Cardiac muscle cell (in vitro differentiated cells and primary cell): ENCODE measurements around the gene MXD1. TPM values are rescaled to one million over a fixed set of nuclear protein-coding genes. Genes with fewer than 3 reads are reported as not detected.
"Not testable (repeated sequence)": the region's sequence is repeated elsewhere in the genome, so short reads cannot be mapped to it uniquely, and the experiment has no call there.

Source experiments
- DNase-seq, 2 donors: peaks; one replicate each; pipeline versions ENCODE4 v3.0.0 to v3.0.0-alpha.2; 2010 to 2017; ENCODE audit warnings: low read depth in 1 of 2, low spot score in 1 of 2
- H3K27ac ChIP-seq: fragments of 200-600 bp; sonication (generic); 2 replicates; pipeline ENCODE4 v1.5.1; 2016
- H3K27me3 ChIP-seq: fragments of 200-600 bp; sonication (generic); 2 replicates; pipeline ENCODE4 v1.6.0; 2016; ENCODE audit warnings: control low read depth
- H3K36me3 ChIP-seq: fragments of 200-600 bp; sonication (generic); 2 replicates; pipeline ENCODE4 v1.5.1; 2016; ENCODE audit warnings: control low read depth
- H3K4me1 ChIP-seq: fragments of 200-600 bp; sonication (generic); 2 replicates; pipeline ENCODE4 v1.8.1; 2017; ENCODE audit warnings: low read depth, mild to moderate bottlenecking, mixed run types
- H3K4me3 ChIP-seq: fragments of 200-600 bp; sonication (generic); 2 replicates; pipeline ENCODE4 v1.5.1; 2016; ENCODE audit warnings: mild to moderate bottlenecking
- H3K9me3 ChIP-seq: fragments of 200-600 bp; sonication (generic); 2 replicates; pipeline ENCODE4 v1.5.1; 2017; ENCODE audit warnings: low read depth, mild to moderate bottlenecking, control low read depth
- CTCF ChIP-seq: IDR thresholded peaks from 2 replicates; pipeline ENCODE4 v1.5.1; 2012; ENCODE audit warnings: low read depth, mild to moderate bottlenecking, low read length
- polyA plus RNA-seq: library from polyadenylated mRNA; unstranded; fragments of >200 nt; fragmentation: Nextera tagmentation; extraction: Ambion mirVana; gene quantifications from 2 replicates; pipeline ENCODE4 v1.2.1, GENCODE V29; 2016
- total RNA-seq: library from RNA; depleted of rRNA; stranded (reverse); fragments of >200 nt; gene quantifications from 2 replicates; pipeline ENCODE4 v1.2.3, GENCODE V29; 2016

Gene MXD1
- total and polyA plus RNA-seq, 2 experiments from 2014 or later: 3.6 to 6.5 TPM

GRCh38 chr2:69946351-69947324 is 31.7 kb downstream of the MXD1 start:
- Histone ChIP-seq H3K4me1 (no peaks in the 10 kb centered on the region), H3K9me3 (no peaks in the 10 kb centered on the region), H3K27ac (no peak overlapping the region), H3K36me3 (peaks cover 3% of the 10 kb centered on the region), H3K27me3 (no peaks in the 10 kb centered on the region), H3K4me3 (no peak overlapping the region)
- no peak for TF ChIP-seq CTCF
- DNase-seq: peak in 1 of 2 donors; percentile 42

DNA sequence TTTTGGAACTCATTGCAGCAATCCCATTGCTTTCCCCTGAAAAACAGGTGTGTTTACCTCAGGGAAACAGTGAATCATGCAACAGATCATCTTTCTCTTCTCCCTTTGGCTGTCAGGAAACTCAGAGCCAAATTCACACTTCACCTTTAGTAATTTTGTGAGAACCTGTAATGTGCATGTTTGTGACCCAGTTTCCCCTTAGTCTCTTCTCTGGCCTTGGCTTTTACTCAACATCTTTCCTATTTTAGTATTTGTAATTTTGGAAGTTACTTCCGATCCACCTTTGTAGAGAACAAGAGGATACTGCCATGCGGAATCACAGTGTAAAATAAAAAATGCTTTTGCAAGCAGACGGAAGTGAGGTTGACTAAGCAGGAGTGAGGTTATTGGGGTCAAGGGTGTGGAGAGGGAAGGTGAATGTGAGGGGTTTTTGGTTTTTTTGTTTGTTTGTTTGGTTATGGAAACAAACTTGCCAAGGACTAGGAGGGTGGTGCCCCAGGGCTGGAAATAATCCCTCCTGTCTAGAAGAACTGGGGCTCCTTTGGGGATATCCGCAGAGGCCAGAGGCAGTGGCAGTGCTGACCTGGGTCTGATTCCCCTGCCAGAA is 32.5 kb downstream of the MXD1 start:
- H3K9me3 ChIP-seq: no peaks in the 10 kb centered on the region
- no peak overlapping the region for H3K4me3 ChIP-seq
- DNase-seq: no peak
- no peak for TF ChIP-seq CTCF
- H3K4me1 ChIP-seq: no peaks in the 10 kb centered on the region
- H3K36me3 ChIP-seq: peaks cover 3% of the 10 kb centered on the region
- H3K27me3 ChIP-seq: no peaks in the 10 kb centered on the region
- H3K27ac ChIP-seq: no peak overlapping the region

- H3K27me3 ChIP-seq: no peaks in the 10 kb centered on the region
- TF ChIP-seq CTCF: no peak
- H3K27ac ChIP-seq: no peak overlapping the region
- peaks cover under 1% of the 10 kb centered on the region for H3K36me3 ChIP-seq
- H3K9me3 ChIP-seq: no peaks in the 10 kb centered on the region
- H3K4me1 ChIP-seq: no peaks in the 10 kb centered on the region
- H3K4me3 ChIP-seq: no peak overlapping the region
- DNase-seq: peak in 1 of 2 donors; percentile 29
These were observed 33.4 kb downstream of the MXD1 start for GRCh38 chr2:69948032-69948962.

GRCh38 chr2:69948963-69949645 is 34.2 kb downstream of the MXD1 start:
- no peaks in the 10 kb centered on the region for H3K9me3 ChIP-seq
- no peaks in the 10 kb centered on the region for H3K4me1 ChIP-seq
- no peak overlapping the region for H3K4me3 ChIP-seq
- no peaks in the 10 kb centered on the region for H3K27me3 ChIP-seq
- no peak for DNase-seq
- TF ChIP-seq CTCF: no peak
- H3K36me3 ChIP-seq: no peaks in the 10 kb centered on the region
- no peak overlapping the region for H3K27ac ChIP-seq

GRCh38 chr2:69950241-69950640 is 35.3 kb downstream of the MXD1 start:
- H3K36me3 ChIP-seq: no peaks in the 10 kb centered on the region
- no peak for DNase-seq
- no peak for TF ChIP-seq CTCF
- no peaks in the 10 kb centered on the region for H3K9me3 ChIP-seq
- H3K27me3 ChIP-seq: no peaks in the 10 kb centered on the region
- no peak overlapping the region for H3K27ac ChIP-seq
- no peaks in the 10 kb centered on the region for H3K4me1 ChIP-seq
- H3K4me3 ChIP-seq: no peak overlapping the region

- not testable (repeated sequence) for DNase-seq, H3K36me3 ChIP-seq, H3K4me1 ChIP-seq, H3K4me3 ChIP-seq, H3K9me3 ChIP-seq, H3K27me3 ChIP-seq, H3K27ac ChIP-seq
These were observed 35.8 kb downstream of the MXD1 start for GRCh38 chr2:69950671-69951070.
